ENCODE measurements around the gene ALAD. TPM values are rescaled to one million over a fixed set of nuclear protein-coding genes. Genes with fewer than 3 reads are reported as not detected.

Gene ALAD
- total RNA-seq, 1 experiment from 2014 or later: 7.8 TPM

- no TSS peak for BruUV-seq (replicated peaks)
- ChIA-PET POLR2A (no interaction called here), CTCF (interaction anchor here (0.5 to 1.2 kb wide), 4 partner anchors 13 to 213 kb away, joined by 3 to 4 read pairs (median 3); no protein-coding TSS in a partner anchor)
- Mint-ChIP-seq H3K27ac (ENCODE audit: low read depth, unreplicated experiment) (no peak overlapping the region), H3K9me3 (ENCODE audit: unreplicated experiment) (no peaks in the 10 kb centered on the region), H3K36me3 (ENCODE audit: insufficient read depth, unreplicated experiment) (no peaks in the 10 kb centered on the region), H3K4me3 (ENCODE audit: unreplicated experiment) (no peak overlapping the region), H3K27me3 (ENCODE audit: insufficient read depth, unreplicated experiment) (no peaks in the 10 kb centered on the region), H3K4me1 (ENCODE audit: insufficient read depth, unreplicated experiment) (peaks cover 15% of the 10 kb centered on the region)
- DNase-seq (ENCODE audit: unreplicated experiment): no peak
- no peak for TF ChIP-seq CTCF (IDR thresholded peaks at IDR 0.05; ENCODE audit: unreplicated experiment)
- intact Hi-C loops (cut with micrococcal nuclease): no loop called here
These were observed 36.1 kb downstream of the ALAD start for GRCh38 chr9:113364951-113365350.

- Mint-ChIP-seq H3K27ac (ENCODE audit: low read depth, unreplicated experiment) (no peak overlapping the region), H3K4me1 (ENCODE audit: insufficient read depth, unreplicated experiment) (peaks cover 15% of the 10 kb centered on the region), H3K9me3 (ENCODE audit: unreplicated experiment) (no peaks in the 10 kb centered on the region), H3K36me3 (ENCODE audit: insufficient read depth, unreplicated experiment) (no peaks in the 10 kb centered on the region), H3K27me3 (ENCODE audit: insufficient read depth, unreplicated experiment) (no peaks in the 10 kb centered on the region), H3K4me3 (ENCODE audit: unreplicated experiment) (no peak overlapping the region)
- ChIA-PET POLR2A (no interaction called here), CTCF (interaction anchor here (0.6 kb wide), 3 partner anchors 139 to 311 kb away, joined by 3 read pairs; no protein-coding TSS in a partner anchor)
- no peak for DNase-seq (ENCODE audit: unreplicated experiment)
- BruUV-seq (replicated peaks): no TSS peak
- no peak for TF ChIP-seq CTCF (IDR thresholded peaks at IDR 0.05; ENCODE audit: unreplicated experiment)
- intact Hi-C loops (cut with micrococcal nuclease): no loop called here
These were observed 37.7 kb downstream of the ALAD start for GRCh38 chr9:113363336-113363735.

GRCh38 chr9:113361304-113362018 is 39.6 kb downstream of the ALAD start:
- intact Hi-C loops (cut with micrococcal nuclease): no loop called here
- no peak for TF ChIP-seq CTCF (IDR thresholded peaks at IDR 0.05; ENCODE audit: unreplicated experiment)
- Mint-ChIP-seq H3K4me3 (ENCODE audit: unreplicated experiment) (no peak overlapping the region), H3K27me3 (ENCODE audit: insufficient read depth, unreplicated experiment) (peaks cover 9% of the 10 kb centered on the region), H3K4me1 (ENCODE audit: insufficient read depth, unreplicated experiment) (peaks cover 15% of the 10 kb centered on the region), H3K27ac (ENCODE audit: low read depth, unreplicated experiment) (no peak overlapping the region), H3K9me3 (ENCODE audit: unreplicated experiment) (no peaks in the 10 kb centered on the region), H3K36me3 (ENCODE audit: insufficient read depth, unreplicated experiment) (no peaks in the 10 kb centered on the region)
- no TSS peak for BruUV-seq (replicated peaks)
- ChIA-PET POLR2A (interaction anchor here (1.2 kb wide), 1 partner anchor 9 kb away, joined by 4 read pairs; no protein-coding TSS in a partner anchor), CTCF (interaction anchor here (0.8 to 1.1 kb wide), 2 partner anchors 9 to 44 kb away, joined by 3 read pairs; no protein-coding TSS in a partner anchor)
- DNase-seq (ENCODE audit: unreplicated experiment): no peak

- no TSS peak for BruUV-seq (replicated peaks)
- Mint-ChIP-seq H3K9me3 (ENCODE audit: unreplicated experiment) (no peaks in the 10 kb centered on the region), H3K4me3 (ENCODE audit: unreplicated experiment) (no peak overlapping the region), H3K27ac (ENCODE audit: low read depth, unreplicated experiment) (no peak overlapping the region), H3K36me3 (ENCODE audit: insufficient read depth, unreplicated experiment) (no peaks in the 10 kb centered on the region), H3K27me3 (ENCODE audit: insufficient read depth, unreplicated experiment) (peaks cover 15% of the 10 kb centered on the region), H3K4me1 (ENCODE audit: insufficient read depth, unreplicated experiment) (peaks cover 7% of the 10 kb centered on the region)
- ChIA-PET POLR2A (no interaction called here), CTCF (no interaction called here)
- intact Hi-C loops (cut with micrococcal nuclease): no loop called here
- TF ChIP-seq CTCF (IDR thresholded peaks at IDR 0.05; ENCODE audit: unreplicated experiment): no peak
- no peak for DNase-seq (ENCODE audit: unreplicated experiment)
These were observed 40.7 kb downstream of the ALAD start for GRCh38 chr9:113360242-113360842.

Data from MCF 10A (cell line).